DMS114 treated with DMSO at 0.1 percent for 48 hours (cell line): ENCODE data around the gene SAMD8.
"Not testable (repeated sequence)": the region's sequence is repeated elsewhere in the genome, so short reads cannot be mapped to it uniquely, and the experiment has no call there.

ENCODE experiments used
- DNase-seq: peaks from one replicate; lab custom pipeline; 2025; ENCODE audit not compliant: unreplicated experiment; lab: John Stamatoyannopoulos, UW

Gene SAMD8

GRCh38 chr10:75106891-75107290 is 4.6 kb upstream of the SAMD8 start:
- not testable (repeated sequence) for DNase-seq

GRCh38 chr10:75107756-75108683 is 3.4 kb upstream of the SAMD8 start:
- no peak for DNase-seq

- DNase-seq = no peak
Observed at GRCh38 chr10:75108684-75109458, 2.6 kb upstream of the SAMD8 start.

GRCh38 chr10:75109459-75109778 is 2.0 kb upstream of the SAMD8 start:
- DNase-seq = no peak

GRCh38 chr10:75110006-75110632 is 1.3 kb upstream of the SAMD8 start:
- DNase-seq = no peak

- peak; percentile 40 for DNase-seq
Observed at GRCh38 chr10:75111907-75112679, 637 bp downstream of the SAMD8 start.

- DNase-seq = no peak
Observed at GRCh38 chr10:75115137-75115536, 3.7 kb downstream of the SAMD8 start.

GRCh38 chr10:75116941-75117775 is 5.7 kb downstream of the SAMD8 start:
- not testable (repeated sequence) for DNase-seq

GRCh38 chr10:75117995-75118394 is 6.5 kb downstream of the SAMD8 start:
- DNase-seq = no peak

GRCh38 chr10:75119444-75120066 is 8.1 kb downstream of the SAMD8 start:
- DNase-seq = not testable (repeated sequence)

- DNase-seq = no peak
Observed at GRCh38 chr10:75121322-75121721, 9.9 kb downstream of the SAMD8 start.

GRCh38 chr10:75122505-75122904 is 11.0 kb downstream of the SAMD8 start:
- no peak for DNase-seq

GRCh38 chr10:75123088-75123682 is 11.7 kb downstream of the SAMD8 start:
- no peak for DNase-seq

- DNase-seq = no peak
Observed at GRCh38 chr10:75126277-75126676, 14.8 kb downstream of the SAMD8 start.

- no peak for DNase-seq
Observed at GRCh38 chr10:75127471-75127870, 16.0 kb downstream of the SAMD8 start.

- DNase-seq = not testable (repeated sequence)
Observed at GRCh38 chr10:75128985-75129384, 17.5 kb downstream of the SAMD8 start.

- no peak for DNase-seq
Observed at GRCh38 chr10:75129537-75129936, 18.1 kb downstream of the SAMD8 start.

- DNase-seq = not testable (repeated sequence)
Observed at GRCh38 chr10:75133701-75134100, 22.2 kb downstream of the SAMD8 start.

GRCh38 chr10:75136346-75136745 is 24.9 kb downstream of the SAMD8 start:
- no peak for DNase-seq
